Posterior vena cava (tissue), 2 donors: ENCODE measurements around the gene DNAH6. TPM values are rescaled to one million over a fixed set of nuclear protein-coding genes. Genes with fewer than 3 reads are reported as not detected.
A peak's percentile ranks its signal among the peaks of the same experiment; 100 is the strongest.
"Not testable (repeated sequence)": the region's sequence is repeated elsewhere in the genome, so short reads cannot be mapped to it uniquely, and the experiment has no call there.

Experiments
- DNase-seq: peaks from one replicate; pipeline ENCODE4 v3.0.0-alpha.2; 2020; ENCODE audit warnings: low spot score
- intact Hi-C, 2 donors: fragments of 100-400 bp; cut with DNase I; formaldehyde crosslinking; loops; one replicate each; pipeline versions ENCODE4 v1.14.1 to v1.14.2; 2022 to 2023
- total RNA-seq, 2 donors: library from RNA; stranded (reverse); fragmentation: NEBNext Ultra II Directional; extraction: Animal tissue kit (Norgen Biotek cat#: 25700); gene quantifications; one replicate each; pipeline ENCODE4 v1.2.1, GENCODE V29; 2021
- donor health status: DM: yes; HTN: yes; CAD: no.
- donor health status: DM: yes; HTN: yes; CAD: no.

Gene DNAH6
- total RNA-seq, 2 donors from 2014 or later = 0.24 to 0.46 TPM

GRCh38 chr2:84716564-84716963 is 200.3 kb downstream of the DNAH6 start:
- DNase-seq = no peak
- intact Hi-C loops = no loop called here

GRCh38 chr2:84717302-84717701 is 201.0 kb downstream of the DNAH6 start:
- intact Hi-C loops = no loop called here
- no peak for DNase-seq

GRCh38 chr2:84719434-84719833 is 203.1 kb downstream of the DNAH6 start:
- intact Hi-C loops = no loop called here
- DNase-seq = no peak

- intact Hi-C loops = no loop called here
- no peak for DNase-seq
These were observed 207.5 kb downstream of the DNAH6 start for GRCh38 chr2:84723831-84724230.

GRCh38 chr2:84725717-84726116 is 209.4 kb downstream of the DNAH6 start:
- DNase-seq = no peak
- intact Hi-C loops = no loop called here

GRCh38 chr2:84727315-84727714 is 211.0 kb downstream of the DNAH6 start:
- DNase-seq = no peak
- intact Hi-C loops = no loop called here

GRCh38 chr2:84729224-84729623 is 212.9 kb downstream of the DNAH6 start:
- no peak for DNase-seq
- intact Hi-C loops = no loop called here

GRCh38 chr2:84731185-84731584 is 214.9 kb downstream of the DNAH6 start:
- intact Hi-C loops = no loop called here
- DNase-seq = no peak

GRCh38 chr2:84732897-84733778 is 216.8 kb downstream of the DNAH6 start:
- DNase-seq = no peak
- intact Hi-C loops = no loop called here

- intact Hi-C loops = no loop called here
- no peak for DNase-seq
These were observed 219.1 kb downstream of the DNAH6 start for GRCh38 chr2:84735389-84735788.

- intact Hi-C loops = no loop called here
- peak; percentile 38 for DNase-seq
These were observed 225.0 kb downstream of the DNAH6 start for GRCh38 chr2:84741182-84741822.

GRCh38 chr2:84748341-84748740 is 232.0 kb downstream of the DNAH6 start:
- intact Hi-C loops = no loop called here
- DNase-seq = no peak

- intact Hi-C loops = no loop called here
- DNase-seq = no peak
These were observed 233.1 kb downstream of the DNAH6 start for GRCh38 chr2:84749442-84749841.

- DNase-seq = no peak
- intact Hi-C loops = no loop called here
These were observed 238.8 kb downstream of the DNAH6 start for GRCh38 chr2:84755096-84755495.

GRCh38 chr2:84757648-84758047 is 241.3 kb downstream of the DNAH6 start:
- intact Hi-C loops = no loop called here

GRCh38 chr2:84766791-84767190 is 250.5 kb downstream of the DNAH6 start:
- intact Hi-C loops = no loop called here
- no peak for DNase-seq

More at GRCh38 chr2:84757648-84758047, 241.3 kb downstream of the DNAH6 start:
- no peak for DNase-seq

GRCh38 chr2:84768840-84769239 is 252.5 kb downstream of the DNAH6 start:
- no peak for DNase-seq
- intact Hi-C loops = no loop called here

- no peak for DNase-seq
- intact Hi-C loops = no loop called here
These were observed 254.0 kb downstream of the DNAH6 start for GRCh38 chr2:84770280-84770679.

- intact Hi-C loops = no loop called here
- no peak for DNase-seq
These were observed 255.0 kb downstream of the DNAH6 start for GRCh38 chr2:84771251-84771650.

- intact Hi-C loops, DNase-seq: not testable (repeated sequence)
These were observed 257.3 kb downstream of the DNAH6 start for GRCh38 chr2:84773562-84773961.

- no peak for DNase-seq
- intact Hi-C loops = no loop called here
These were observed 259.7 kb downstream of the DNAH6 start for GRCh38 chr2:84776011-84776410.
